ENCODE data around the gene SYT14.
"Not testable (repeated sequence)": the region's sequence is repeated elsewhere in the genome, so short reads cannot be mapped to it uniquely, and the experiment has no call there.

SYT14 gene

GRCh38 chr1:209890641-209891330 is 47.2 kb upstream of the SYT14 start:
- TF ChIP-seq EZH2 (optimal IDR thresholded peaks at IDR 0.05; ENCODE audit: low read depth, low read length) = no peak
- no peak for TF ChIP-seq EZH2phosphoT487 (IDR thresholded peaks at IDR 0.05; ENCODE audit: low read length)
- TF ChIP-seq CTCF (IDR thresholded peaks at IDR 0.05; ENCODE audit: low read length) = no peak
- Histone ChIP-seq H3K4me1 (ENCODE audit: low read length) (no peaks in the 10 kb centered on the region), H3K9ac (ENCODE audit: low read length) (no peak overlapping the region), H3K36me3 (replicated peaks; ENCODE audit: insufficient read depth, low read length) (no peaks in the 10 kb centered on the region), H3K27ac (ENCODE audit: low read length) (no peak overlapping the region), H4K20me1 (ENCODE audit: insufficient read depth, low read length) (no peaks in the 10 kb centered on the region), H3K4me3 (ENCODE audit: low read length) (no peak overlapping the region), H3K4me2 (ENCODE audit: low read depth, low read length) (no peak overlapping the region), H3K27me3 (replicated peaks; ENCODE audit: insufficient read depth, low read length) (no peaks in the 10 kb centered on the region), H3K79me2 (ENCODE audit: low read length) (no peaks in the 10 kb centered on the region), H2AFZ (ENCODE audit: low read length) (no peak overlapping the region), H3K9me3 (replicated peaks; ENCODE audit: insufficient read depth, low read length) (no peaks in the 10 kb centered on the region), H3F3A (ENCODE audit: insufficient read depth, low read length) (no peaks in the 10 kb centered on the region), H3K9me2 (replicated peaks; ENCODE audit: insufficient read depth, low read length) (no peaks in the 10 kb centered on the region)
- DNase-seq = no peak

- no peak for DNase-seq
- Histone ChIP-seq H3K36me3 (replicated peaks; ENCODE audit: insufficient read depth, low read length) (no peaks in the 10 kb centered on the region), H3K27ac (ENCODE audit: low read length) (no peak overlapping the region), H4K20me1 (ENCODE audit: insufficient read depth, low read length) (no peaks in the 10 kb centered on the region), H3K4me1 (ENCODE audit: low read length) (no peaks in the 10 kb centered on the region), H3K4me2 (ENCODE audit: low read depth, low read length) (no peak overlapping the region), H3K9me2 (replicated peaks; ENCODE audit: insufficient read depth, low read length) (no peaks in the 10 kb centered on the region), H3K4me3 (ENCODE audit: low read length) (no peak overlapping the region), H2AFZ (ENCODE audit: low read length) (no peak overlapping the region), H3F3A (ENCODE audit: insufficient read depth, low read length) (no peaks in the 10 kb centered on the region), H3K79me2 (ENCODE audit: low read length) (no peaks in the 10 kb centered on the region), H3K9ac (ENCODE audit: low read length) (no peak overlapping the region), H3K9me3 (replicated peaks; ENCODE audit: insufficient read depth, low read length) (no peaks in the 10 kb centered on the region), H3K27me3 (replicated peaks; ENCODE audit: insufficient read depth, low read length) (no peaks in the 10 kb centered on the region)
- TF ChIP-seq CTCF (IDR thresholded peaks at IDR 0.05; ENCODE audit: low read length) (no peak), EZH2 (optimal IDR thresholded peaks at IDR 0.05; ENCODE audit: low read depth, low read length) (no peak), EZH2phosphoT487 (IDR thresholded peaks at IDR 0.05; ENCODE audit: low read length) (no peak)
These were observed 44.3 kb upstream of the SYT14 start for GRCh38 chr1:209893751-209894150.

GRCh38 chr1:209895709-209896108 is 42.3 kb upstream of the SYT14 start:
- no peaks in the 10 kb centered on the region for H3K9me2 ChIP-seq (replicated peaks; ENCODE audit: insufficient read depth, low read length)
- H3K4me1 ChIP-seq (ENCODE audit: low read length) = no peaks in the 10 kb centered on the region
- H2AFZ ChIP-seq (ENCODE audit: low read length) = no peak overlapping the region
- no peaks in the 10 kb centered on the region for H3K9me3 ChIP-seq (replicated peaks; ENCODE audit: insufficient read depth, low read length)
- no peaks in the 10 kb centered on the region for H3K79me2 ChIP-seq (ENCODE audit: low read length)
- H3F3A ChIP-seq (ENCODE audit: insufficient read depth, low read length) = no peaks in the 10 kb centered on the region
- H3K9ac ChIP-seq (ENCODE audit: low read length) = no peak overlapping the region
- H3K27ac ChIP-seq (ENCODE audit: low read length) = no peak overlapping the region
- no peaks in the 10 kb centered on the region for H4K20me1 ChIP-seq (ENCODE audit: insufficient read depth, low read length)
- H3K4me3 ChIP-seq (ENCODE audit: low read length) = no peak overlapping the region
- no peaks in the 10 kb centered on the region for H3K27me3 ChIP-seq (replicated peaks; ENCODE audit: insufficient read depth, low read length)
- DNase-seq = no peak
- H3K4me2 ChIP-seq (ENCODE audit: low read depth, low read length) = no peak overlapping the region
- TF ChIP-seq EZH2 (optimal IDR thresholded peaks at IDR 0.05; ENCODE audit: low read depth, low read length) = no peak
- H3K36me3 ChIP-seq (replicated peaks; ENCODE audit: insufficient read depth, low read length) = no peaks in the 10 kb centered on the region

GRCh38 chr1:209896346-209896745 is 41.7 kb upstream of the SYT14 start:
- no peak overlapping the region for H3K27ac ChIP-seq (ENCODE audit: low read length)
- no peaks in the 10 kb centered on the region for H4K20me1 ChIP-seq (ENCODE audit: insufficient read depth, low read length)
- no peaks in the 10 kb centered on the region for H3K36me3 ChIP-seq (replicated peaks; ENCODE audit: insufficient read depth, low read length)
- no peaks in the 10 kb centered on the region for H3K9me2 ChIP-seq (replicated peaks; ENCODE audit: insufficient read depth, low read length)
- no peak overlapping the region for H3K4me2 ChIP-seq (ENCODE audit: low read depth, low read length)
- H3K4me1 ChIP-seq (ENCODE audit: low read length) = no peaks in the 10 kb centered on the region
- DNase-seq = no peak
- H3F3A ChIP-seq (ENCODE audit: insufficient read depth, low read length) = no peaks in the 10 kb centered on the region
- H3K9ac ChIP-seq (ENCODE audit: low read length) = no peak overlapping the region
- H3K27me3 ChIP-seq (replicated peaks; ENCODE audit: insufficient read depth, low read length) = no peaks in the 10 kb centered on the region
- TF ChIP-seq CTCF (IDR thresholded peaks at IDR 0.05; ENCODE audit: low read length) = no peak
- TF ChIP-seq EZH2 (optimal IDR thresholded peaks at IDR 0.05; ENCODE audit: low read depth, low read length) = no peak
- TF ChIP-seq EZH2phosphoT487 (IDR thresholded peaks at IDR 0.05; ENCODE audit: low read length) = no peak
- H3K9me3 ChIP-seq (replicated peaks; ENCODE audit: insufficient read depth, low read length) = no peaks in the 10 kb centered on the region
- no peak overlapping the region for H2AFZ ChIP-seq (ENCODE audit: low read length)
- H3K79me2 ChIP-seq (ENCODE audit: low read length) = no peaks in the 10 kb centered on the region
- H3K4me3 ChIP-seq (ENCODE audit: low read length) = no peak overlapping the region

GRCh38 chr1:209898271-209898670 is 39.7 kb upstream of the SYT14 start:
- H3K4me1 ChIP-seq (ENCODE audit: low read length); H3K9me3 ChIP-seq (replicated peaks; ENCODE audit: insufficient read depth, low read length): not testable (repeated sequence)

More at GRCh38 chr1:209898271-209898670, 39.7 kb upstream of the SYT14 start:
- not testable (repeated sequence) for DNase-seq; H3K36me3 ChIP-seq (replicated peaks; ENCODE audit: insufficient read depth, low read length); H3K27me3 ChIP-seq (replicated peaks; ENCODE audit: insufficient read depth, low read length); H3K4me2 ChIP-seq (ENCODE audit: low read depth, low read length); H3K9ac ChIP-seq (ENCODE audit: low read length); H3K79me2 ChIP-seq (ENCODE audit: low read length); H3K27ac ChIP-seq (ENCODE audit: low read length); H3F3A ChIP-seq (ENCODE audit: insufficient read depth, low read length); H4K20me1 ChIP-seq (ENCODE audit: insufficient read depth, low read length); H3K4me3 ChIP-seq (ENCODE audit: low read length); H2AFZ ChIP-seq (ENCODE audit: low read length); H3K9me2 ChIP-seq (replicated peaks; ENCODE audit: insufficient read depth, low read length)
